ENCODE data around the gene SLC6A5.

SLC6A5 gene

GRCh38 chr11:20617346-20618005 lies 18.1 kb downstream of the SLC6A5 start:
- peaks cover 7% of the 10 kb centered on the region; the same call in 1 of the 2 replicates for H3K4me1 ChIP-seq
- no peak for TF ChIP-seq CTCF (IDR thresholded peaks at IDR 0.05; ENCODE audit: low read depth, low read length)
- H3K9me3 ChIP-seq, result no peaks in the 10 kb centered on the region
- peak; percentile 62 for DNase-seq
- H3K4me3 ChIP-seq (ENCODE audit: low read depth, low read length), result no peak overlapping the region
- H3K27me3 ChIP-seq, result no peaks in the 10 kb centered on the region
- H3K36me3 ChIP-seq, result no peaks in the 10 kb centered on the region

GRCh38 chr11:20618083-20618482 lies 18.7 kb downstream of the SLC6A5 start:
- H3K9me3 ChIP-seq, result no peaks in the 10 kb centered on the region
- H3K4me1 ChIP-seq, result peaks cover 7% of the 10 kb centered on the region; the same call in 1 of the 2 replicates
- H3K36me3 ChIP-seq, result no peaks in the 10 kb centered on the region
- DNase-seq, result no peak
- no peak for TF ChIP-seq CTCF (IDR thresholded peaks at IDR 0.05; ENCODE audit: low read depth, low read length)
- no peaks in the 10 kb centered on the region for H3K27me3 ChIP-seq
- no peak overlapping the region for H3K4me3 ChIP-seq (ENCODE audit: low read depth, low read length)

GRCh38 chr11:20620988-20621387 lies 21.6 kb downstream of the SLC6A5 start:
- Histone ChIP-seq H3K9me3 (no peaks in the 10 kb centered on the region), H3K4me1 (peaks cover 7% of the 10 kb centered on the region; the same call in 1 of the 2 replicates), H3K36me3 (no peaks in the 10 kb centered on the region), H3K4me3 (ENCODE audit: low read depth, low read length) (no peak overlapping the region), H3K27me3 (no peaks in the 10 kb centered on the region)
- no peak for DNase-seq
- no peak for TF ChIP-seq CTCF (IDR thresholded peaks at IDR 0.05; ENCODE audit: low read depth, low read length)

- TF ChIP-seq CTCF (IDR thresholded peaks at IDR 0.05; ENCODE audit: low read depth, low read length), result no peak
- H3K36me3 ChIP-seq, result no peaks in the 10 kb centered on the region
- H3K27me3 ChIP-seq, result no peaks in the 10 kb centered on the region
- no peak overlapping the region for H3K4me3 ChIP-seq (ENCODE audit: low read depth, low read length)
- H3K4me1 ChIP-seq, result peaks cover 4% of the 10 kb centered on the region; the same call in 1 of the 2 replicates
- no peak for DNase-seq
- no peaks in the 10 kb centered on the region for H3K9me3 ChIP-seq
Observed at GRCh38 chr11:20621679-20622078, 22.3 kb downstream of the SLC6A5 start.

- H3K9me3 ChIP-seq, result no peaks in the 10 kb centered on the region
- no peak for TF ChIP-seq CTCF (IDR thresholded peaks at IDR 0.05; ENCODE audit: low read depth, low read length)
- H3K4me3 ChIP-seq (ENCODE audit: low read depth, low read length), result no peak overlapping the region
- DNase-seq, result no peak
- H3K36me3 ChIP-seq, result no peaks in the 10 kb centered on the region
- H3K27me3 ChIP-seq, result no peaks in the 10 kb centered on the region
- H3K4me1 ChIP-seq, result no peaks in the 10 kb centered on the region
Observed at GRCh38 chr11:20623252-20623651, 23.8 kb downstream of the SLC6A5 start.

- Histone ChIP-seq H3K4me3 (ENCODE audit: low read depth, low read length) (no peak overlapping the region), H3K4me1 (no peaks in the 10 kb centered on the region), H3K9me3 (no peaks in the 10 kb centered on the region), H3K36me3 (no peaks in the 10 kb centered on the region), H3K27me3 (no peaks in the 10 kb centered on the region)
- no peak for DNase-seq
- no peak for TF ChIP-seq CTCF (IDR thresholded peaks at IDR 0.05; ENCODE audit: low read depth, low read length)
Observed at GRCh38 chr11:20626279-20626678, 26.9 kb downstream of the SLC6A5 start.

All from BE2C (cell line).